ENCODE results near the gene LRRC32.
"Not testable (repeated sequence)": the region's sequence is repeated elsewhere in the genome, so short reads cannot be mapped to it uniquely, and the experiment has no call there.

The LRRC32 gene

GRCh38 chr11:76656571-76657081 is 13.9 kb downstream of the LRRC32 start:
- Histone ChIP-seq H3K4me3 (no peak overlapping the region), H3K27ac (peak overlapping the region in 4 of 21 experiments; percentile 2 to 45 (median 24))

GRCh38 chr11:76656050-76656531 is 14.5 kb downstream of the LRRC32 start:
- H3K27ac ChIP-seq: peak overlapping the region in 4 of 21 experiments; percentile 11 to 41 (median 30)
- H3K4me3 ChIP-seq: no peak overlapping the region

GRCh38 chr11:76655501-76656049 is 15.0 kb downstream of the LRRC32 start:
- H3K4me3 ChIP-seq: no peak overlapping the region
- peak overlapping the region in 10 of 21 experiments; percentile 9 to 63 (median 40) for H3K27ac ChIP-seq

DNA sequence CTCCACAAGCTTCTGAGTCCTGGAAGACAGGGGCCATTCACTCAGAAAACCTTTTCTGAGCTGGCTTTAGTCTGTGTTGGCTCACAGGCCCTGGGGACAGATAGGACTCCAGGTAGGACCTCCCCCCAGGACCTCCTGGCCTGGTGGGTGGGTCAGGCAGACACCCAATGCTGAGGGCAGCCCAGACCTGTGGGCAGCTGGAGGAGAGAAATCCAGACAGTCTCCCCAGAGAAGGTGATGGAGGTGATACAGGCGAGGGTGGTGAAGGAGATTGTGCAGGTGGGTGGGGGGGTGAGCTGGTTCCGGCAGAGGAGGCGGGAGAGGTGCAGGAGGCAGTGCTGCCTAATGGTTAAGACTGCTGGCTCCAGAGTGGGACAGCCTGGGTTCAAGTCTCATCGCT is 15.6 kb downstream of the LRRC32 start:
- Histone ChIP-seq H3K4me3 (no peak overlapping the region), H3K27ac (peak overlapping the region in 17 of 21 experiments; percentile 9 to 75 (median 47))

GRCh38 chr11:76654298-76654851 is 16.2 kb downstream of the LRRC32 start:
- H3K27ac ChIP-seq: peak overlapping the region in 16 of 21 experiments; percentile 9 to 75 (median 50)
- no peak overlapping the region for H3K4me3 ChIP-seq

- peak overlapping the region in 14 of 21 experiments; percentile 9 to 73 (median 50) for H3K27ac ChIP-seq
These were observed 16.8 kb downstream of the LRRC32 start for GRCh38 chr11:76653674-76654284.

GRCh38 chr11:76653012-76653673 is 17.4 kb downstream of the LRRC32 start:
- Histone ChIP-seq H3K27ac (peak overlapping the region in 8 of 21 experiments; percentile 5 to 61 (median 42)), H3K4me3 (no peak overlapping the region)

More at GRCh38 chr11:76653674-76654284, 16.8 kb downstream of the LRRC32 start:
- H3K4me3 ChIP-seq: no peak overlapping the region

DNA sequence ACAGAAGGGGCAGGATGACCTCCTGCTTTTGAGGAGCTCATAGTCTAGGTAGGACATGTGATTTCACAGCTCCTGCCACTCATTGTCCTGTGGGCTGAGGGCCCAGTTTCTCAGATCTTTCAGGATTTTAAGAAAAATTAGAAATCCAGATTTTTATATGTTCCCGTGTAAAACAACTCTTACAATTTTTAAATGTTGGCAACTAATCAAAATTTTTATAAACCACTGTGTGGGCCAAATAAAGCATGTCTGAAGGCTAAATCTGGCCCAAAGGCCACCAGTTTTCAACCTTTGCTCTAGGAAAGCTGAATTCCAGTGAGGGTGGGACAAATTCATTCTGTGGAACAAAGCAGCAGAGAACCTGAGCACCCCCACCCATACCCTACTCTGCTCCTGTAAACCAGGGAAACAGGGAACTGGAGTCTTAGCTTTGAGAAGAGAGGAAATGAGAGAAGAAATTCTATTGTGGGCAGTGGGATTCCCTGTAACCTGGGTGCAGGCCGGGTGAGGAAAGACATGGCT is 20.6 kb downstream of the LRRC32 start:
- no peak overlapping the region for H3K27ac ChIP-seq

GRCh38 chr11:76649011-76649410 is 21.5 kb downstream of the LRRC32 start:
- H3K4me3 ChIP-seq: no peak overlapping the region
- H3K27ac ChIP-seq: no peak overlapping the region

More for the DNA sequence above, 20.6 kb downstream of the LRRC32 start:
- no peak overlapping the region for H3K4me3 ChIP-seq

DNA sequence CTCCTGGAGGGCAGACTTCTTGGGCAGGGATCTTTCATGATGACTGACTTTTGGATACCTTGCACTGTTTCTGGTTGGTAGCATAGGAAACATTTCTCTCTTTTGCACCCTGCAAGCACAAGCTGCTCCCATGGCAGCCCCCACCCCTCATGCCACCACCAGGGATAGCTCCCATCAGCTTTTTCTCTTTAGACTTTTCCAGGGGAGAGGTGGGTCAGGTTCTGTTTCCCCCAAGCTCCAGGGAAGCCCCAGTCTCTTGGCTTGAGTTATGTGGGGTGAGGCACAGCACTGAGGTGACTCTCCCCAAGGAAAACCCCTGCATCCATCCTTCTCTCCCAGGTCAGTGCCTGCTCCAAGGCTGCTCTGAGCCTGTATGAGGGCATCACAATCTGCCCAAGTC is 22.5 kb downstream of the LRRC32 start:
- Histone ChIP-seq H3K27ac (no peak overlapping the region), H3K4me3 (no peak overlapping the region)

DNA sequence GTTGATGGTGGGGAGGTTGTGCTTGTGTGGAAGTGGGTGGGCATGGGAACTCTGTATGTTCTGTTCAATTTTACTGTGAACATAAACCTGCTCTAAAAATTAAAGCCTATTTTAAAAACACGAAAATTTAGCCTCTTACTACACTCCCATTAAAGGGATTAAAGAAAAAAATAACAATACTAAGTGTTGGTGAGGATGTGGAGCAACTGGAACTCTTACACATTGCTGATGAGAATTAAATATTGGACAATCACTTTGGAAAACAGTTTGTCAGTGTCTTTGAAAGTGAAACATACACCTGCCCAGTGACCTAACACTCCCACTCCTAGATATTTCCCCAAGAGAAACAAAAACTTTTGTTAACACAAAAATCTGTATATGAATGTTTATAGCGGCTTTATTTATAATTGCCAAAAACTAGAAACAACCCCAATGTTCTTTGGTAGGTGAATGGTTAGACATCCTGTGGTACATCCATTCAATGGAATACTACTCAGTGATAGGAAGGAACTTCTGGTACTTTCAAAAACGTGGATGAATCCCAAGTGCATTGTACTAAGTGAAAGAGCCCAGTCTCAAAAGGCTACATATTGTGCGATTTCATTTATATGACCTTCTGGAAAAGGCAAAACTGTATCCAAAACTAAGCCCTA is 23.5 kb downstream of the LRRC32 start:
- H3K4me3 ChIP-seq: no peak overlapping the region

GRCh38 chr11:76644591-76644990 is 26.0 kb downstream of the LRRC32 start:
- Histone ChIP-seq H3K27ac (no peak overlapping the region), H3K4me3 (no peak overlapping the region)

More for the DNA sequence above, 23.5 kb downstream of the LRRC32 start:
- H3K27ac ChIP-seq: no peak overlapping the region

DNA sequence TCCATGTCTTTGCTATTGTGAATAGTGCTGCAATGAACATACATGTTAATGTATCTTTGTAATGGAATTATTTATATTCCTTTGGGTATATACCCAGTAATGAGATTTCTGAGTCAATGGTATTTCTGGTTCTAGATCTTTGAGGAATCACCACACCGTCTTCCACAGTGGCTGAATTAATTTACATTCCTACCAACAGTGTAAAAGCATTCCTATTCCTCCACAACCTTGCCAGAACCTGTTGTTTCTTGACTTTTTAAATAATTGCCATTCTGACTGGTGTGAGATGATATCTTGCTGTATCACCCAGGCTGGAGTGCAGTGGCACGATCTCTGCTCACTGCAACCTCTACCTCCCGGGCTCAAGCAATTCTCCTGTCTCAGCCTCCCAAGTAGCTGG is 26.8 kb downstream of the LRRC32 start:
- H3K27ac ChIP-seq, H3K4me3 ChIP-seq: not testable (repeated sequence)

GRCh38 chr11:76642341-76642740 is 28.2 kb downstream of the LRRC32 start:
- Histone ChIP-seq H3K4me3 (no peak overlapping the region), H3K27ac (no peak overlapping the region)

DNA sequence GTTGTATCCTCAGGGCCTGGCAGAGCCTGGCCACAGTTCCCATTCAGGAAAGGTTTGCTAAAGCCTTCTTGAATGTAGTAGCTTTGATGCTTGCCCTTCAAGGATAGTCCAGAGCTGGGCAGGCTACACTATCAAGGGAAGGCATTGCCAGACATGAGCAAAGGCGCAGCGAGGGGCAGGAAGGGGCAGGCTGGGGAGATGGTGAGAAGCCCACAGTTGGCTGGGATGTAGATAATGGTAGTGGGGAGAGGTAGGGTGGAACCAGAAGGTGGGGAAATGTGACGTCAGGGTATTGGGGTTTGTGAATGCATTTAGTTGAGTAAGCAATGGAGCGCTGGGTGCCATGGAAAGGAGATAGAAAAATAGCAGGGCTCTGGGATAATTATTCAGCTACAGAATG is 28.6 kb downstream of the LRRC32 start:
- no peak overlapping the region for H3K27ac ChIP-seq
- no peak overlapping the region for H3K4me3 ChIP-seq

DNA sequence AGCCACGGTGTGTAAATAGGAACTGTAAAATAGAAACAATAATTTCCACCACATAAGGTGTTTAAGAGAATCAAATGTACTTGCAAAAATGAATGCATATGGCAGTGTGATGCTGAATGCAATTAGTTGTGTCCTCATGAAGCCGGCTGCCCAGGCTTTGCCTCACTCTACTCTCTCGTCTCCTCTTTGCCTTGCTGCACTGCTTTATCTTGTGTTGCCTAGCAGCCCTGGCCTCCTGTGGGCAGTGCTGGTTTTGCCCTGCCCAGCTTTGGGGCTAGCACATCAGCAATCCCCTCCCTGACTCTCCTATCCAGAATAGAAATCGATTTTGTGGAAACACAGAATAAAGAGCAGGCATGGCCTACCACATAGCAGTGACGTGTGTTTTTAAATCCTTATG is 30.0 kb downstream of the LRRC32 start:
- Histone ChIP-seq H3K27ac (no peak overlapping the region), H3K4me3 (no peak overlapping the region)

GRCh38 chr11:76639621-76640020 is 30.9 kb downstream of the LRRC32 start:
- H3K27ac ChIP-seq: no peak overlapping the region
- H3K4me3 ChIP-seq: no peak overlapping the region

- peak overlapping the region in 1 of 21 experiments; percentile 15 for H3K27ac ChIP-seq
- no peak overlapping the region for H3K4me3 ChIP-seq
These were observed 32.0 kb downstream of the LRRC32 start for GRCh38 chr11:76638270-76639197.
